G401.6 (cell line): ENCODE measurements around the gene PCGF2.

Source experiments
- FAIRE-seq: peaks from 2 replicates; lab custom pipeline; 2012; peaks lifted over from hg19 to GRCh38; lab: Jason Lieb, UNC

Gene PCGF2

GRCh38 chr17:38702916-38703741, 45.0 kb downstream of the PCGF2 start:
- no peak for FAIRE-seq

GRCh38 chr17:38702166-38702915, 45.8 kb downstream of the PCGF2 start:
- FAIRE-seq: no peak

- FAIRE-seq: no peak
These were observed 46.5 kb downstream of the PCGF2 start for GRCh38 chr17:38701504-38702165.

GRCh38 chr17:38698760-38699159, 49.4 kb downstream of the PCGF2 start:
- no peak for FAIRE-seq

GRCh38 chr17:38697061-38697820, 50.9 kb downstream of the PCGF2 start:
- no peak for FAIRE-seq

GRCh38 chr17:38693700-38694329, 54.3 kb downstream of the PCGF2 start:
- FAIRE-seq: no peak

- no peak for FAIRE-seq
These were observed 57.0 kb downstream of the PCGF2 start for GRCh38 chr17:38691154-38691553.

GRCh38 chr17:38690386-38690785, 57.8 kb downstream of the PCGF2 start:
- no peak for FAIRE-seq

GRCh38 chr17:38687286-38687685, 60.9 kb downstream of the PCGF2 start:
- FAIRE-seq: no peak

- no peak for FAIRE-seq
These were observed 62.6 kb downstream of the PCGF2 start for GRCh38 chr17:38685491-38685890.
